Rectal smooth muscle tissue (tissue), 1 donor: Measurements from ENCODE around the gene PHLDB1.
"Not testable (repeated sequence)": the region's sequence is repeated elsewhere in the genome, so short reads cannot be mapped to it uniquely, and the experiment has no call there.

ENCODE experiments used
- H3K27ac ChIP-seq: one replicate; pipeline ENCODE4 v1.7.0; 2013; ENCODE audit warnings: low read depth, low read length, inconsistent platforms
- H3K27me3 ChIP-seq: one replicate; pipeline ENCODE4 v1.7.0; 2013; ENCODE audit warnings: low read length; ENCODE audit not compliant: control insufficient read depth, insufficient read depth
- H3K36me3 ChIP-seq: one replicate; pipeline ENCODE4 v1.7.0; 2013; ENCODE audit warnings: low read length; ENCODE audit not compliant: control insufficient read depth, insufficient read depth
- H3K4me1 ChIP-seq: one replicate; pipeline ENCODE4 v1.7.0; 2013; ENCODE audit warnings: low read length; ENCODE audit not compliant: control insufficient read depth, insufficient read depth
- H3K4me3 ChIP-seq: one replicate; pipeline ENCODE4 v1.7.0; 2013; ENCODE audit warnings: low read length
- H3K9ac ChIP-seq: one replicate; pipeline ENCODE4 v1.7.0; 2013; ENCODE audit warnings: low read length

The PHLDB1 gene

DNA sequence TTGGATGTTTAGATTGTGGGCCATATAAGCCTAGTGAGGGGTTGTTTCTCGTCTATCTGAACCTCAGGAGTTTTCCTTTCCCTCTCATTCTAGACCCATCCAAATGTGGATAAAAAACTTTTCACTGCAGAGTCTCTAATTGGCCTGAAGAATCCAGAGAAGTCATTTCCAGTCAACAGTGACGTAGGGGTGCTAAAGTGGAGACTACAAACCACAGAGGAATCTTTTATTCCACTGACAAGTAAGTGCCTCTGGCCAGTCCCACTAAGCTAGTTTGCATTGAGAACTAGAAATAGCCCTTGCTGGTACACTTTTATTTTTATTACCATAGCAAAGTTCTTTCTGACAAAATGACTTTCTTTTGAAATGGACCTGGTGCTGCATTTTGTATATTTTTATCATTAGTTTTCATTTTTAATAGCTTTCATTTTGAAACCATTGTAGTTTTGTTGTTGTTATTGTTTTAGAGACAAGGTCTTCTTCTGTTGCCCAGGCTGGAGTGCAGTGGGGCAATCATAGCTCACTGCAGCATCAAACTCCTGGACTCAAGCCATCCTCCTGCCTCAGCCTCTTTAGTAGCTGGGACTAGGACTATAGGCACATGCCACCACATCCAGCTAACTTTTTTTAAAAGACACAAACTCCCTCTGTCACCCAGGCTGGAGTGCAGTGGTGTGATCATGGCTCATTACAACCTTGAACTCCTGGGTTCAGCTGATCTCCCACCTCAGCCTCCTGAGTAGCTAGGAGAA, 14.6 kb upstream of the PHLDB1 start:
- Histone ChIP-seq H3K27me3 (no peaks in the 10 kb centered on the region), H3K27ac (peak overlapping the region; percentile 60), H3K36me3 (peaks cover 39% of the 10 kb centered on the region), H3K9ac (no peak overlapping the region), H3K4me3 (no peak overlapping the region), H3K4me1 (peaks cover 5% of the 10 kb centered on the region)

DNA sequence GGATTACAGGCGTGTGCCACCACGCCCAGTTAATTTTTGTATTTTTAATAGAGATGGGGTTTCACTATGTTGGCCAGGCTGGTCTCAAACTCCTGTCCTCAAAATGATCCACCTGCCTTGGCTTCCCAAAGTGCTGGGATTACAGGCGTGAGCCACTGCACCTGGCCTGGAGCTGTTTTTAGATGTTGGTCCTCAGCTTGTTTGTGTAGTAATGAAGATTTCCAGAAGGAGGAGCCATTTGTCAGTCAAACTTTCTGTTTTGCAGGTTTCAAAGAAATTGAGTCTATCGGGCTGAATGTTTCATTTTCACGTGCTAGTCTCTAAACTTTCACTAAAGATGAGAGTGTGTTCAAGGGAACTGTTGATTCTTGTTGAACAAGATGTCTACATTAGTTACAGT, 12.4 kb upstream of the PHLDB1 start:
- peaks cover 39% of the 10 kb centered on the region for H3K36me3 ChIP-seq
- H3K4me3 ChIP-seq, H3K4me1 ChIP-seq, H3K9ac ChIP-seq, H3K27ac ChIP-seq, H3K27me3 ChIP-seq: not testable (repeated sequence)

DNA sequence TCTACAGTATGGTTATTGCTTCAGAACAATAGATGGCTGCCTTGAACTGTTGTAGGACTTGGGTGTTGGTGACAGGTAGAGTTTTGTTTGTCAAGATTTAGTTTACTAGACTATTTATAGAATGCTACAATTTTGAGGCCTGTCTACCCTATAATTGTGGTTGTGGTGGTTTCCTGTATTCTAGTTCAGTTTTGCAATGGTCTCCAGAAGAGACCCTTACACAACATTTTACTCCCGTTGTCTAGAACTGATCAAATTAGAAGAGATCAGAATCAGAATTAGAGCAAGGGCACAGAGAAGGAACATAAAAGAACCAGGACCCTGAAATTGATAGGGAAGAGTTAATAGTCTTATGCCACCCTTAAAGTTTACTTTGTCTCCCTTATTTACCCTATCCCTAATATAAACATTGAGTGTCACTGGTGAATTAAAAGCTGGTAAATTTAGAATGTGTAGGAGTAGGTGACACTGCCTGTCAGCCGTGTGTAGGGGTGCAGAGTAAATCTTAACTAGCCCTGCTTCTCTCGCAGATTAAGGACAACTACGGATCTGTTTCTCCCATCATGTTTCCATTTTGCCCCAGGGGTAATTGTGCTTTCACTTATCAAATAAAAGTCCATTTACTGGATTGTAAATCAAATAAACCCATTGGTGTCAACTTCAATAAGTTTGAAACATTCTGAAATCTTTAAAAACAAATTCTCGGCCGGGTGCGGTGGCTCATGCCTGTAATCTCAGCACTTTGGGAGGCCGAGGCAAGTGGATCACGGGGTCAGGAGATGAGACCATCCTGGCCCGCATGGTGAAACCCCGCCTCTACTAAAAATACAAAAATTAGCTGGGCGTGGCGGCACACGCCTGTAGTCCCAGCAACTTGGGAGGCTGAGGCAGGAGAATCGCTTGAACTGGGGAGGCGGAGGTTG, 10.9 kb upstream of the PHLDB1 start:
- Histone ChIP-seq H3K4me1 (peaks cover 5% of the 10 kb centered on the region), H3K36me3 (peaks cover 39% of the 10 kb centered on the region), H3K4me3 (no peak overlapping the region), H3K27me3 (no peaks in the 10 kb centered on the region), H3K9ac (no peak overlapping the region), H3K27ac (no peak overlapping the region)

DNA sequence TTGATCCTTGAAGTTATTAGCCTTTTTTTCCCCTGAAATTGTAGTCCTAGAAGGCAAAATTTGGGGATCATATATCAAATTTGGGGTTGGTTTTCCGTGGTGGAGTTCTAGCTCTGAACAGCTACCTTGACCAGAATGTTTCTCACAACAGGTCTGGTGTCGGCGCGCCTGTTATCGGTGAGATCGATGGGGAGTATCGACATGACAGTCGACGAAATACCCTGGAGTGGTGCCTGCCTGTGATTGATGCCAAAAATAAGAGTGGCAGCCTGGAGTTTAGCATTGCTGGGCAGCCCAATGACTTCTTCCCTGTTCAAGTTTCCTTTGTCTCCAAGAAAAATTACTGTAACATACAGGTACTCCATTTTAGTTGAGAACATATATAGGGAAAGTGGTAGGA, 9.9 kb upstream of the PHLDB1 start:
- peaks cover 47% of the 10 kb centered on the region for H3K36me3 ChIP-seq
- peaks cover 5% of the 10 kb centered on the region for H3K4me1 ChIP-seq
- H3K27ac ChIP-seq: no peak overlapping the region
- no peak overlapping the region for H3K4me3 ChIP-seq
- no peak overlapping the region for H3K9ac ChIP-seq
- H3K27me3 ChIP-seq: no peaks in the 10 kb centered on the region

DNA sequence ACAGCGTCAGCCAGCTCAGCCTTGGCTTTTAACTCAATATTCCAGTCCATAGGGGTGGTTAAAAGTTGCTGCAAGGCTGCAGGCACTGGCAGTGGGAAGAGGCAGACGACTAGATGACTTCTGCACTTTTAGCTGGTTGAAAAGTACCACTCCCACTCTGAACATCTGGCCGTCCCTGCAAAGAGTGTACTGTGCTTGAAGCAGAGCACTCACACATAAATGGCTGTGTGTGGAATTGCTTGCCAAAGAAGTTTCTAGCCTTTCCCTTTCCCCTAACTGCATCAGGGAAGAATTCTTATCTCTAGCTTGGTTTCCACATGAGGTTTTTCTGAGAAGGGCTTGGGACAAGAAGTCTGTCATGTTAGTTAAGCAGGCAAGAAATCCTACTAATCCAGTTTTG, 5.1 kb upstream of the PHLDB1 start:
- Histone ChIP-seq H3K27me3 (no peaks in the 10 kb centered on the region), H3K9ac (no peak overlapping the region), H3K4me1 (peaks cover 25% of the 10 kb centered on the region), H3K36me3 (peaks cover 27% of the 10 kb centered on the region), H3K4me3 (no peak overlapping the region), H3K27ac (no peak overlapping the region)

DNA sequence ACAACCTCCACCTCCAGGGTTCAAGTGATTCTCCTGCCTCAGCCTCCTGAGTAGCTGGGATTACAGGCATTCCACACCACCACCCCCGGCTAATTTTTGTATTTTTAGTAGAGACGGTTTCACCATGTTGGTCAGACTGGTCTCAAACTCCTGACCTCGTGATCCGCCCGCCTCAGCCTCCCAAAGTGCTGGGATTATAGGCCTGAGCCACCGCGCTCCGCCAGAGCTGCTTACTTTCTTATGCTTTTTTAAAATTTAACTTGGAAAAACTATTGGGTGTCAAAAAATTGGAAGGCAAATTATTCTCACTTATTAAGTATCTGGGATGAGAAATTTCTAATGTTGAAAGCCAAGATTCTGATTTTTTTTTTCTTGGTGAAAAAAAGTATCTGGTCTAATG, 3.7 kb upstream of the PHLDB1 start:
- not testable (repeated sequence) for H3K27me3 ChIP-seq, H3K4me3 ChIP-seq, H3K9ac ChIP-seq, H3K27ac ChIP-seq
- Histone ChIP-seq H3K36me3 (peaks cover 21% of the 10 kb centered on the region), H3K4me1 (peaks cover 25% of the 10 kb centered on the region)

DNA sequence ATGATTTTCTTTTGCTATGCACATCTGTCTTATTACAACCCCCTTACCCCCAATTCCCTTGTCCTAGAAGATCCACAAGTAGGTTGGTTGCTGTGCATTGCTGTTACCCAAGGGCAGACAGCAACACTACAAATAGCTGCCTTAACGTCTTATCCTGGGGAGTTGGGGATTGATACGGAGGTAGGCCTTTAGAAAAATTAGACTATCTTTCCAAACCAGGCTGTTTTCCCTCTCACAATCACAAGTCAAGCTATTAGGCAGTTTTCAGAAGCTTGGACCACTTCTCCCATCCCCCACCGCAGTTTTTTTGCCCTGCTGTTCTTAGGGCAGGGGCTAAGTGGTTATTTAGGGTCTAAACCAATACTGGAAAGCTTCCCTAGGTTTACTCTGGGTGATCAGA, 2.8 kb upstream of the PHLDB1 start:
- Histone ChIP-seq H3K9ac (no peak overlapping the region), H3K27ac (peak overlapping the region; percentile 75), H3K4me3 (no peak overlapping the region), H3K36me3 (peaks cover 20% of the 10 kb centered on the region), H3K27me3 (peaks cover 4% of the 10 kb centered on the region), H3K4me1 (peaks cover 25% of the 10 kb centered on the region)

DNA sequence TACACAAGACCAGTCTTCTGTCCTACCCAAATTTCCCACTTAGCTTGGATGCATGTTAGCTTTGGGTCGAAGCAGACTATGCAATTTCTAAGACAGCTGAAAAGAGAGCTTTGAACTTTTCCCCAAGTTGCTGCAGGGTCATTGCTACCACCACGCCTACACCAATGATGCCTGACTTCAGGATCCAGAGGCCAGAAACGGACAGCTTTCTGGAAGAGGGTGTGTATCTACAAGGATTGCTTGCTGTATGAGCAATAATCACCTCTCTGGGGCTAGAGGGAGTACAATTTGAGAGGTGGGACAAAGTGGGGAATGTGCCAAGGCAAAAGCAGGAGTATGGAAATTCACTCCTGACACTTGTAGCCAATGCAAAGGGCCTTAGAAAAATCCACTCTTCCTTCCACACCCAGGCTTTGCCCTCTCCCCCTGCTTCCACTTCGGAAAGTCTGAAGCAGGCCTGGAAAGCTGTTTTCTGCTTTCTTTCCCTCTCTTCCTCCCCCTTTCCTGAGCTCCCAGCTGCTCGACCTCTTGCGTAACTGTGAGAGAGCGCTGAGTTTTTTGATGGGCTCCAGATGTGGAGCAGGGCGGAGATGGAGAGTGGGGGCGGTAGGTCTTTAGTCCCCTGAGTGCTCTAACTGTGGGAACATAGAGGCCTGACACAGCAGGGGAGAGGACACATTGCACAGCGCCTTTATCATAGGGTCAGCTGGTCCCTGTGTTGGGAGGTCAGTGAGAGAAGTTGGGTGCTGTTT, 2.1 kb upstream of the PHLDB1 start:
- Histone ChIP-seq H3K4me3 (no peak overlapping the region), H3K9ac (no peak overlapping the region), H3K36me3 (peaks cover 14% of the 10 kb centered on the region), H3K27ac (peak overlapping the region; percentile 75), H3K27me3 (peaks cover 6% of the 10 kb centered on the region), H3K4me1 (peaks cover 25% of the 10 kb centered on the region)

DNA sequence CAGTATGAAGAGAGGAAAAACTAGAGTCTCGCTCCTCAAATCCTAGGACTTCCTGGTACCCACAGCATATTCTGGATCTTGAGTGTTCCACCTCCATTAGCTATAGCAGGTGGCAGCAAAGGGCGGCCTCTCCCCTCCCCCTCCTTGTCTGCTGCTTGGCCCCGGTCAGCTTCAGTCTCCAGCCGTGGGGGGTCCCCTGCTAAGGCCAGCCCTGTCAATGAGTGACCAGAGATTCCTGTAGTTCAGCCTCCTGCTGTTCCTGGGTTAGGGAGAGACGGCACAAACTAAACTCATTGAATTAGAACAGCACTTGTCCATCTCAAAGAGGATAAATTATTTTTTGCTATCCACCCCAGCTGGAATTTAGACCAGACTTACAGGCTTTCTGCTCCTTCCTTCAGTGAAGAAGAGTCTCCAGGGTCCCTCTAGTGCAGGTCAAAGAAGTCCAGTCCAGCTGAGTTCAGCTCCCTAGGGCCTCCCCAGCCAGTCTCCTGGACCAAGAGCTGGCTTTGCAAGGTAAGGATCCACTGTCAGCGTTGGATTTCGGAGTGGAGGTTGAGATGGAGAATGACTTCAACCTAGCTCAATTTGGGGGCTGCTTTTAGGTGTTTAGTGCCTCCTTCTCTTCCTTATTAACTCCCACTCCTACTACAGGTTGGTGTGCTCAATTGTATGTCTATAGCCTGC, 1.1 kb upstream of the PHLDB1 start:
- H3K9ac ChIP-seq: no peak overlapping the region
- H3K4me1 ChIP-seq: peaks cover 25% of the 10 kb centered on the region

DNA sequence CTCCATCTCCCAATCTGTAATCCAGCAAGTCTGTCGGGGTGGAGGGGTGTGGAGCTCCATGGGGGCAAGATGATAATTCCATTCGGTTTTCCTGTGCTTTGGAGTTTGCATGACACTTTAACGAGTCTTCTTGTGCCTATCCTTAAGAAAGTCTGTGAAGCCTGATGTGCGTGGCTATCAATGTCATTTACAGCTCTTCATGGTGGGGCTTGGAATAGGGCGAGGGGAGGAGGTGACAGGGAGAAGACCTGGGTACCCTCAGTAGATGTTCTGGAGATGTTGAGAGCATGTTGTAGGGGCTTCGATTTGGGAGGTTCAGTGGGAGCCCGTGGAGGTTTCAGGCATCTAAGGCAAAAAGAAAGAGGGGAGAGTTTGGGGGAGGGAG, 579 bp upstream of the PHLDB1 start:
- H3K36me3 ChIP-seq: peaks cover 4% of the 10 kb centered on the region
- H3K27ac ChIP-seq: peak overlapping the region; percentile 75
- peaks cover 6% of the 10 kb centered on the region for H3K27me3 ChIP-seq
- peaks cover 25% of the 10 kb centered on the region for H3K4me1 ChIP-seq
- no peak overlapping the region for H3K4me3 ChIP-seq
- no peak overlapping the region for H3K9ac ChIP-seq

More for the DNA sequence above, 1.1 kb upstream of the PHLDB1 start:
- Histone ChIP-seq H3K27me3 (peaks cover 6% of the 10 kb centered on the region), H3K27ac (peak overlapping the region; percentile 75), H3K4me3 (peak overlapping the region; percentile 23), H3K36me3 (peaks cover 10% of the 10 kb centered on the region)

DNA sequence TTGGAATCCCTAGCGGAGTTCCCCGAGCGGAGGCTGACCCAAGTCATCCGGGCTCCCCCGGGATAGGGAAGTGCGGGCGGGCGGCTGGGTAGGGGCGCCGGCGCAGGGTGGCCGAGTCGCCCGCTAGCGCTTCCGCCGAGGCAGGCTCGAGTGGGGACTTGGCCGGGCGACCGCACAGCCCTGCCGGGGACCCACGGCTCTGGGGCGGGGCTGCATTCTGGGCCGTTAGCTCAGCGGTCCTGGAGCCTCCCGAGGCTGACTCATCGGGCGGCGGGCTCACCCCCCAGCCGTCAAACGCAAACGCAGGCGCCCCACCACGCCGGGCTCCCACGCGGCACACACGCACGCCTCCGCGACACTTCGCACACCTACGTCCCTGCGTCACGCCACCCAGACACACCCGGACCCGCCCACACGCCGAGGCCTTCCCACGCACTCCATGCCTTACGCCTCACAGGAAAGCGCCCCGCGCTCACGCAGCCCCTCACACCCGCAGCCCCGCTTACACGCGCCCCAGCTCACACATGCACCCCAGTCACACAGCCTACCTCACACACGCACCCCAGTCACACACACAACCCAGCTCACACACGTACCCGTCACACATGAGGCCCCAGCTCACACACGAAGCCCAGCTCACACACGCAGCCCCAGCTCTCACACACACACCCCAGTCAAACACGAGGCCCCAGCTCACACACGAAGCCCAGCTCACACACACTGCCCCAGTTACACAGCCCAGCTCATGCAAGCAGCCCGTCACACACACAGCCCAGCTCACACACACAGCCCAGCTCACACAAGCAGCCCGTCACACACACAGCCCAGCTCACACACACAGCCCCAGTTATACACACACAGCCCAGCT, 1.2 kb downstream of the PHLDB1 start:
- Histone ChIP-seq H3K36me3 (no peaks in the 10 kb centered on the region), H3K4me3 (peak overlapping the region; percentile 81), H3K27ac (peak overlapping the region; percentile 89), H3K27me3 (peaks cover 6% of the 10 kb centered on the region), H3K4me1 (peaks cover 25% of the 10 kb centered on the region), H3K9ac (no peak overlapping the region)
